ENCODE measurements around the gene ANKRD36C. TPM values are rescaled to one million over a fixed set of nuclear protein-coding genes. Genes with fewer than 3 reads are reported as not detected.
"Not testable (repeated sequence)": the region's sequence is repeated elsewhere in the genome, so short reads cannot be mapped to it uniquely, and the experiment has no call there.

Gene ANKRD36C
- 10 to 100 TPM; 53.1 to 61.4 TPM for total RNA-seq

GRCh38 chr2:95991351-95992094 lies at the start of gene ANKRD36C:
Gene ANKRD36C, minus strand, starts transcription at chr2:95991824. Its CDS starts 116 bp downstream, at chr2:95991708.
- Mint-ChIP-seq H3K27ac (peak within 1 kb of the TSS; percentile 98), H3K4me3 (peak within 1 kb of the TSS; percentile 95 to 99), H3K27me3 (ENCODE audit: low read depth) (peaks cover 27% of the 10 kb centered on the region)
- peak; percentile 31 to 39 for DNase-seq
- H3K36me3 Mint-ChIP-seq (ENCODE audit: insufficient read depth in 2 of 2); H3K9me3 Mint-ChIP-seq; H3K4me1 Mint-ChIP-seq (ENCODE audit: low read depth): not testable (repeated sequence)
- ATAC-seq (replicated peaks in 1 of 2) = peak; percentile 93 to 94

DNA sequence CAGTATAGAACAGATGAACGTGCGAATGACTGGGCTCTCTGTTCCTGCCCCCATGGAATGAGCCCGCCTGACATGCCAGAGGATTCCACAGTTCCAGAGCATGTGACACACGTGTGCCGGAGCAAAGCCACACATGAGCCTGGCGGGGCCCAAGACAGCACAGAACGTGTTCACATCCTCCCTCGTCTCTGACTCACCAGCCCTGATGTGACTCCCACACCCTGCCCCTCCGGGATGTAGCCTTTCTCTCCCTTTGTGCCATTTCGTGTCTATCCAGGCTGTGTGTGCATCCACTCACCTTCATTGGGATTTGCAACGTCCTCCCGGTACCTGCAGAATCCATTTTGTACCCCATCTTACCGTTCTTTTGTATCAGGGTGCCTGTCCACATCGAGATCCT lies 43.9 kb upstream of the ANKRD36C start:
- H3K4me3 Mint-ChIP-seq; H3K9me3 Mint-ChIP-seq; DNase-seq; H3K36me3 Mint-ChIP-seq (ENCODE audit: insufficient read depth in 2 of 2); H3K27ac Mint-ChIP-seq; H3K27me3 Mint-ChIP-seq (ENCODE audit: low read depth); ATAC-seq (replicated peaks in 1 of 2); H3K4me1 Mint-ChIP-seq (ENCODE audit: low read depth): not testable (repeated sequence)

GRCh38 chr2:96034792-96035191 lies 43.2 kb upstream of the ANKRD36C start, which contains the start of gene GPAT2:
Gene GPAT2, minus strand, starts transcription at chr2:96034916. Its CDS starts 2,557 bp downstream, at chr2:96032359.
- H3K9me3 Mint-ChIP-seq; H3K36me3 Mint-ChIP-seq (ENCODE audit: insufficient read depth in 2 of 2); H3K27me3 Mint-ChIP-seq (ENCODE audit: low read depth); H3K27ac Mint-ChIP-seq; H3K4me3 Mint-ChIP-seq; DNase-seq; H3K4me1 Mint-ChIP-seq (ENCODE audit: low read depth): not testable (repeated sequence)
- peak; percentile 60 to 64 for ATAC-seq (replicated peaks in 1 of 2)

DNA sequence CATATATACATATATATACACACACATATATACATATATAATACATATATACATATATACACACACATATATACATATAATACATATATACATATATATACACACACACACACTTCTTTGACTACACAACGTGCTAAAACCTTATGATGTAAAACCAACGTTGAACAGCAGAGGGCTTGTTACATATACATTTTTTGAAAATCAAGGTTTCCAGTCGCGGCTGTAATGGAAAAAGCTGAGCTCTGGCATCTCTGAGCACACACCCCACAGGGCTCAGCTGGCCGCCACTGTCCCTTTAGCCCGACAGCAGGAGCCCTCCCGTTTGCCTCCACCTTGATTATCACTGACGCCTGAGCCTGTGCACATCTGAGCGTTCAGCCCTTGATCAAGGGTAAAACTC lies 42.4 kb upstream of the ANKRD36C start:
- not testable (repeated sequence) for H3K27ac Mint-ChIP-seq; DNase-seq; H3K36me3 Mint-ChIP-seq (ENCODE audit: insufficient read depth in 2 of 2); H3K4me1 Mint-ChIP-seq (ENCODE audit: low read depth); H3K9me3 Mint-ChIP-seq; H3K4me3 Mint-ChIP-seq; H3K27me3 Mint-ChIP-seq (ENCODE audit: low read depth)
- peak; percentile 3 to 41 for ATAC-seq (replicated peaks in 1 of 2)

DNA sequence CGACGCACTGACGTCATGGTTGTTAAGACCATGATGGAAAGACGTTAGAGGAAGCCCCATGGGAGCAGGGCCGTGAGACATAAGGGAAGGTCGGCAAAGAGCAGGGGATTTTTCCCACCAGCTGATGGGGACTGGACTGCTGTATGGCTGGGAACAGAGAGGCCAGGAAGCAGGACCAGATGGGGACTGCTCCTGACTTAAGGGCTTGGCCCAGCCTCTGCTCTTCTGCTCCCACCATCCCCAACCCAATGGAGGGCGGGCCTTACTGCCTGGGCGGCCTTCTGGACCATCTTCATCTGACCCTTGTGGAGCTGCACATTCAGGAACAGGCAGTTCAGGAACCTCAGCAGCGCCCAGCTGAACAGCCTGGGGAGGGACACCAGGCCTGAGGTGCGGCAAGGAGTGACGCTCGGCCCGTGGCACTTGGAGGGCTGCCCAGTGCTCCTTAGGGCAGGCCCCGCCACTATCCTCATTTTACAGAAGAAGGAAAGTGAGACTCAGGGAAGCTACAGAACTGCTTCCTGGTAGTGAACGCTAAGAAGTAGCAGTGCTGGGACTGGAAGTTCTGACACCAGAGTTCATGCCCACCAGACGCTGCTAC lies 36.2 kb upstream of the ANKRD36C start:
- H3K27ac Mint-ChIP-seq; H3K4me1 Mint-ChIP-seq (ENCODE audit: low read depth); H3K36me3 Mint-ChIP-seq (ENCODE audit: insufficient read depth in 2 of 2); H3K4me3 Mint-ChIP-seq; ATAC-seq (replicated peaks in 1 of 2); H3K9me3 Mint-ChIP-seq; DNase-seq; H3K27me3 Mint-ChIP-seq (ENCODE audit: low read depth): not testable (repeated sequence)

- DNase-seq; H3K4me3 Mint-ChIP-seq; H3K9me3 Mint-ChIP-seq; H3K36me3 Mint-ChIP-seq (ENCODE audit: insufficient read depth in 2 of 2); H3K27ac Mint-ChIP-seq; H3K27me3 Mint-ChIP-seq (ENCODE audit: low read depth); H3K4me1 Mint-ChIP-seq (ENCODE audit: low read depth); ATAC-seq (replicated peaks in 1 of 2): not testable (repeated sequence)
Observed at GRCh38 chr2:96025755-96026154, 34.1 kb upstream of the ANKRD36C start.

DNA sequence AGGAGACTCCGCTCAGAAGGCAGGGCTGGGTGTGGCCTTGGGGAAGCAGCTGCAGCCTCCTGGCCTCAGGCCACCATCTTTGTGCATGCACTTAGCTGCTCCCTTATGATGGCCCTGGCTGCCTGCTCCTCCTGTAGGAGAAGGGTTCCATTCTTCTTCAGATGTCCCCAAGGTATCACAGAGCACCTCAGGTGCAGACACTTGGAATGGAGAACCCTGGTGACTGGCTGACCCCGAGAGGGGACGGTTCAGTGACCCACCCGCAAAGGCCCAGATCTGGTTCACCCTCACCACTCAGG lies 33.5 kb upstream of the ANKRD36C start:
- ATAC-seq (replicated peaks in 1 of 2) = no peak
- no peaks in the 10 kb centered on the region for H3K9me3 Mint-ChIP-seq
- no peaks in the 10 kb centered on the region for H3K36me3 Mint-ChIP-seq (ENCODE audit: insufficient read depth in 2 of 2)
- no peaks in the 10 kb centered on the region for H3K27me3 Mint-ChIP-seq (ENCODE audit: low read depth)
- DNase-seq = no peak
- H3K4me3 Mint-ChIP-seq = no peak overlapping the region
- no peaks in the 10 kb centered on the region for H3K4me1 Mint-ChIP-seq (ENCODE audit: low read depth)
- no peak overlapping the region for H3K27ac Mint-ChIP-seq

DNA sequence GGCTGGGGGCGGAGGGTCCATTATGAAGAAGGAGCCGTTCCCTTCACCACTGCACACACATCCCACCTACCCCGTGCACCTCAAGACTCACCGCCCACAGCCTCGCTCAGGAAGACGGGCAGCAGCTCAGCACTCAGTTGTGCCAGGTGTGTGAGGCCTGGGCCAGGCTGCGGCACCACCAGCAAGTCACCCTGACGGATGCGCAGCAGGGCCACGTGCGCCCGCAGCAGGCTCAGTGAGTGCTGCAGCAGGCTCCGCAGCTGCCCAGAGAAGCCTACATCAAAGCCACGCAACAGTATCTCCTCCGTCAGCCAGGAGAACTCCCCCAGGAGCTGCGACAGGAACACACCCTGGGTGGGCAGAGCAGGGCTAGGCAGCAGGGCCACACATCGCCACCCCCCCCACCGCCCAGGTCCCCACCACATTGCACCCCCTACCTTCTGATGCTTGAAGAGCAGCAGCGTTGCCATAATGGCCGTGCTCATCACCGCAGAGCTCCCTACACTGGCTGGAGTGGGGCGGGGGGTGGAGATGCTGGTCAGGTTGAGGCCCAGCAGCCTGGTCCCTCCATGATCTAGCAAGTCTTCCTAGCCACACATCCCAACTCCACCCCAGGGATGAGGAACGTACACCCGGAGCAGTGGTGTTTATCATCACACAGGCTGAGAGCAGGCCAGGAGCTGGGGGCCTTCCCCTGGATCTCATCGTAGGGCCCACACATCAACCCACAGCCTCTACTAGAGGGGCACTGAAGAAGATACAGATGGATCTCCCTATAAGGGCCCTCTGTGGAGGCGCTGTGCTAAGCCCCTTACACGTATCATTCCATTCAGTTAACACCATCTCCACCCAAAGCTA lies 32.9 kb upstream of the ANKRD36C start:
- no peak overlapping the region for H3K4me3 Mint-ChIP-seq
- no peak for DNase-seq

GRCh38 chr2:96023701-96024100 lies 32.1 kb upstream of the ANKRD36C start:
- H3K4me3 Mint-ChIP-seq; H3K27ac Mint-ChIP-seq; H3K27me3 Mint-ChIP-seq (ENCODE audit: low read depth); H3K4me1 Mint-ChIP-seq (ENCODE audit: low read depth); ATAC-seq (replicated peaks in 1 of 2); H3K36me3 Mint-ChIP-seq (ENCODE audit: insufficient read depth in 2 of 2); DNase-seq; H3K9me3 Mint-ChIP-seq: not testable (repeated sequence)

More for the DNA sequence above, 32.9 kb upstream of the ANKRD36C start:
- ATAC-seq (replicated peaks in 1 of 2) = no peak
- H3K27me3 Mint-ChIP-seq (ENCODE audit: low read depth) = no peaks in the 10 kb centered on the region
- H3K9me3 Mint-ChIP-seq = no peaks in the 10 kb centered on the region
- H3K27ac Mint-ChIP-seq = no peak overlapping the region
- no peaks in the 10 kb centered on the region for H3K4me1 Mint-ChIP-seq (ENCODE audit: low read depth)
- no peaks in the 10 kb centered on the region for H3K36me3 Mint-ChIP-seq (ENCODE audit: insufficient read depth in 2 of 2)

- H3K4me1 Mint-ChIP-seq (ENCODE audit: low read depth); H3K9me3 Mint-ChIP-seq; H3K4me3 Mint-ChIP-seq; H3K27me3 Mint-ChIP-seq (ENCODE audit: low read depth); H3K36me3 Mint-ChIP-seq (ENCODE audit: insufficient read depth in 2 of 2): not testable (repeated sequence)
- H3K27ac Mint-ChIP-seq = peak overlapping the region; percentile 40
- DNase-seq (peak; percentile 75 to 80), ATAC-seq (replicated peaks in 1 of 2) (peak; percentile 75 to 89)
Observed at GRCh38 chr2:96022701-96023447, 31.2 kb upstream of the ANKRD36C start.

DNA sequence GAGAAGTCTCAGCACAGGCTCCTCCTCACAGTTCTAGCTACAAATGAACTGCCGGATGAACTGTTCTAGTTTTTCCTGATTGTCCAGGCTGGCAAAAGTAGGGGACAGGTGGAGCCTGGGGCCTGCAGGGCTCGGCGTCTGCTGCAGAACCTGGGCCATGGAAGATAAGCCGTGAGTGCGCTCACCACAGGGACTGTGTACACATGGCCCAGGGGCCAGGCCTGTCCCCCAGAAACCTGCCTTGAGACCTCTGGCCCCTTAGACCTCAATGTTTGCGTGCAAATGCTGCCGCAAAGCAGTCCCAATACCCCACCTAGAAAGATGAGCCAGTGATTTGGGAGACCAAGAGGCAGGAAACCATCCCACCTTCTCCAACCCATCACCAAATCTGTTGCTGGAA lies 30.5 kb upstream of the ANKRD36C start:
- H3K4me3 Mint-ChIP-seq; H3K9me3 Mint-ChIP-seq; H3K27me3 Mint-ChIP-seq (ENCODE audit: low read depth); H3K4me1 Mint-ChIP-seq (ENCODE audit: low read depth); DNase-seq; H3K27ac Mint-ChIP-seq; H3K36me3 Mint-ChIP-seq (ENCODE audit: insufficient read depth in 2 of 2); ATAC-seq (replicated peaks in 1 of 2): not testable (repeated sequence)

- not testable (repeated sequence) for H3K27ac Mint-ChIP-seq; H3K9me3 Mint-ChIP-seq; H3K36me3 Mint-ChIP-seq (ENCODE audit: insufficient read depth in 2 of 2); H3K4me3 Mint-ChIP-seq; H3K4me1 Mint-ChIP-seq (ENCODE audit: low read depth); ATAC-seq (replicated peaks in 1 of 2); H3K27me3 Mint-ChIP-seq (ENCODE audit: low read depth); DNase-seq
Observed at GRCh38 chr2:96021142-96021541, 29.5 kb upstream of the ANKRD36C start.
